ENCODE data around the gene ADGRV1.

ADGRV1 gene

GRCh38 chr5:91176288-91177016 is 617.9 kb downstream of the ADGRV1 start:
- H3K4me3 ChIP-seq (ENCODE audit: low read length) = no peak overlapping the region
- no peak for DNase-seq (ENCODE audit: low read depth)
- no peak for TF ChIP-seq CTCF (conservative IDR thresholded peaks at IDR 0.05; ENCODE audit: low read depth, low read length)

DNA sequence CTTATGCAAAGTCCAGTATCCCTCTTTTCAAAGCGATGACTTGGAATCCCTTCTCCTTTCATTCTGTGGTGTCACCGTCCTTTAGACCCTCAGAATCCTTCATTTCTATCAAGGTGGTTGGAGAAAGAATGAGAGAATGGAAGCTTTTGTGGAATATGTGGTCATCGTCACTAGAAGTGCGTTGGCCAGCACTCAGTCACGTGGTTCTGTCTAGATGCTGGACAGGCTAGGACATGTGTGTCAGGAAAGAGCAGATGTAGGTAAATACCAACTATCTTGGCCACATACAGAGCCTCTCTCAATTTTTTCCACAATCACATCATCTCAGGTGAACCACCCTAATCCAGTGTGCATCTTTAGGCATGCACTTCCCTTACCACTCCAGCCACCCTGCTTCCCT is 618.5 kb downstream of the ADGRV1 start:
- no peak for DNase-seq (ENCODE audit: low read depth)
- TF ChIP-seq CTCF (conservative IDR thresholded peaks at IDR 0.05; ENCODE audit: low read depth, low read length) = no peak
- H3K4me3 ChIP-seq (ENCODE audit: low read length) = no peak overlapping the region

DNA sequence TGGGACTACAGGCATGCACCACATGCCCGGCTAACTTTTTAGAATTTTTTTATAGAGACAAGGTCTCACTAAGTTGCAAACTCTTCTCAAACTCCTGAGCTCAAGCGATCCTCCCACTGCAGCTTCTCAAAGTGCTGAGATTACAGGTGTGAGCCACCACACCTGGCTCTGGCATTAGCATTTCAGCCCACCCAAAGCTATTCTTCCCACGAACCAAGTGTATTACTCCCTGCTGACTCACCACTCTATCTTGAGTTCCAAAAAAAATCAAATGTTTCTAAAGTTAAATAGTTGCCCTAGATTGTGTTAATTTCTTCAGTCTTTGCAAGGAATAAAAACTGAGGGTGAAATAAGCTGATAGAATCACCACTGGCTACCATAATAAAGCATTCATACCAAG is 619.0 kb downstream of the ADGRV1 start:
- H3K4me3 ChIP-seq (ENCODE audit: low read length) = no peak overlapping the region
- no peak for TF ChIP-seq CTCF (conservative IDR thresholded peaks at IDR 0.05; ENCODE audit: low read depth, low read length)
- no peak for DNase-seq (ENCODE audit: low read depth)

GRCh38 chr5:91178461-91178860 is 619.9 kb downstream of the ADGRV1 start:
- no peak for TF ChIP-seq CTCF (conservative IDR thresholded peaks at IDR 0.05; ENCODE audit: low read depth, low read length)
- no peak overlapping the region for H3K4me3 ChIP-seq (ENCODE audit: low read length)
- no peak for DNase-seq (ENCODE audit: low read depth)

DNA sequence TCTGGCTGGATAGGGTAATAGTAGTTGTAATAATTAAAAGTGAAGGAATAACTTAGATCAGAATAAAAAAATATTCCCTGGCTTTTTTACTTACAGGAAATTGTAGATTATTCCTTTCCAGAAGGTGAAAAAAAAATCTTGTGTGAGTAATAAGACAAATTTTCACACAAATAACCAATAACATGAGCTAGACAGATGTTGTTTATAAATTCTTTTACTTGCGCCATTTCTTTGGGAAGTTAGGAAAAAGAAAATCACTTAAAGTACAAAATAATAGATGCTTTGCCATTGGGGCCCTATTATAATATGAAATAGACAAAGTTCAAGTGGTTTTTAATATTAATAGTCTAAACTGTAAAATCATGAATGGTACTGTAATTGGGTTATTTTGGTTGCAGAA is 620.4 kb downstream of the ADGRV1 start:
- TF ChIP-seq CTCF (conservative IDR thresholded peaks at IDR 0.05; ENCODE audit: low read depth, low read length) = no peak
- no peak for DNase-seq (ENCODE audit: low read depth)
- no peak overlapping the region for H3K4me3 ChIP-seq (ENCODE audit: low read length)

DNA sequence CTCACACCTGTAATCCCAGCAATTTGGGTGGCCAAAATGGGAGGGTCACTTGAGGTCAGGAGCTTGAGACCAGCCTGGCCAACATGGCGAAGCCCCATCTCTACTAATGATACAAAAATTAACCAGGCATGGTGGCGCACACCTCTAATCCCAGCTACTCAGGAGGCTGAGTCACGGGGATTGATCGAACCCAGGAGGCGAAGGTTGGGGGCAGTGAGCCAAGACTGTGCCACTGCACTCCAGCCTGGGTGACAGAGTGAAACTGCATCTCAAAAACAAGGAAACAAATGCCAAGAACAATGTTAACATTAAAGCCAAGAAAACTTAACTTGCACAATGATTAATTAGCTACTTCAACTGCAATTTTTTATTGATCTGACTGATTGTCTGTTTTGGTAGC is 621.9 kb downstream of the ADGRV1 start:
- TF ChIP-seq CTCF (conservative IDR thresholded peaks at IDR 0.05; ENCODE audit: low read depth, low read length) = no peak
- no peak overlapping the region for H3K4me3 ChIP-seq (ENCODE audit: low read length)
- DNase-seq (ENCODE audit: low read depth) = no peak

- DNase-seq (ENCODE audit: low read depth) = no peak
- no peak for TF ChIP-seq CTCF (conservative IDR thresholded peaks at IDR 0.05; ENCODE audit: low read depth, low read length)
- no peak overlapping the region for H3K4me3 ChIP-seq (ENCODE audit: low read length)
Measured at GRCh38 chr5:91182763-91183162, 624.2 kb downstream of the ADGRV1 start.

All from retinal pigment epithelial cell (primary cell).